HepG2 (cell line): ENCODE data around the gene RREB1. TPM values are rescaled to one million over a fixed set of nuclear protein-coding genes. Genes with fewer than 3 reads are reported as not detected.

Experiments
- GFI1 ChIP-seq: sonication (generic); formaldehyde crosslinking; IDR thresholded peaks from 2 replicates; pipeline ENCODE4 v1.5.0; 2020; ENCODE audit warnings: missing genetic modification reagents, mild to moderate bottlenecking, borderline replicate concordance
- NFIB ChIP-seq: sonication (generic); formaldehyde crosslinking; IDR thresholded peaks from 2 replicates; pipeline ENCODE4 v1.9.0; 2021; ENCODE audit warnings: missing genetic modification reagents, mild to moderate bottlenecking, borderline replicate concordance
- NRL ChIP-seq: sonication (generic); formaldehyde crosslinking; IDR thresholded peaks from 2 replicates; pipeline ENCODE4 v1.5.0; 2020; ENCODE audit warnings: missing genetic modification reagents, mild to moderate bottlenecking, moderate library complexity, borderline replicate concordance
- PHF8 ChIP-seq: sonication (generic); formaldehyde crosslinking; IDR thresholded peaks from 2 replicates; pipeline ENCODE4 v1.5.0; 2020; ENCODE audit warnings: missing genetic modification reagents
- SIX4 ChIP-seq: sonication (generic); formaldehyde crosslinking; IDR thresholded peaks from 2 replicates; pipeline ENCODE4 v1.4.0; 2020; ENCODE audit warnings: missing genetic modification reagents
- ZFX ChIP-seq: sonication (generic); formaldehyde crosslinking; IDR thresholded peaks from 2 replicates; pipeline ENCODE4 v1.4.0; 2020; ENCODE audit warnings: mild to moderate bottlenecking, low read depth, missing genetic modification reagents, moderate library complexity
- ZNF138 ChIP-seq: sonication (generic); formaldehyde crosslinking; IDR thresholded peaks from 2 replicates; pipeline ENCODE4 v1.5.0; 2020; ENCODE audit warnings: mild to moderate bottlenecking, low read depth, missing genetic modification reagents
- ZNF501 ChIP-seq: sonication (generic); formaldehyde crosslinking; IDR thresholded peaks from 2 replicates; pipeline ENCODE4 v1.5.1; 2020; ENCODE audit warnings: mild to moderate bottlenecking, moderate library complexity, missing genetic modification reagents
- ZNF614 ChIP-seq: IDR thresholded peaks from 2 replicates; pipeline ENCODE4 v1.6.1; 2018; ENCODE audit warnings: missing biosample characterization, missing genetic modification reagents, inconsistent platforms, borderline replicate concordance
- ZSCAN12 ChIP-seq: sonication (generic); formaldehyde crosslinking; IDR thresholded peaks from 2 replicates; pipeline ENCODE4 v1.9.0; 2021; ENCODE audit warnings: mild to moderate bottlenecking, missing genetic modification reagents
- polyA plus RNA-seq, 8 experiments: library from polyadenylated mRNA; depleted of rRNA in 3 of 8; stranded (reverse) in 7 of 8; unstranded in 1 of 8; fragments of >200 nt; fragmentation: Illumina TruSeq in 4 of 8; extraction: Trizol in 4 of 8; gene quantifications; 2 replicates each; pipeline versions ENCODE4 v1.2.1 to v1.2.3, GENCODE V29; 2011 to 2016; ENCODE audit warnings: low read depth in 4 of 8, missing spikeins in 1 of 8, mixed read lengths in 1 of 8; ENCODE audit not compliant: insufficient read depth in 1 of 8
- total RNA-seq, 5 experiments: library from RNA; depleted of rRNA; stranded (reverse); fragments of >200 nt; fragmentation: Illumina TruSeq; extraction: Trizol; gene quantifications; 2 replicates each; pipeline ENCODE4 v1.2.3, GENCODE V29; 2016; ENCODE audit warnings: low read depth in 1 of 5
- TF ChIP-seq, protein P1 (sequence below): sonication (generic); formaldehyde crosslinking; IDR thresholded peaks from 2 replicates; pipeline ENCODE4 v1.4.0; 2020; ENCODE audit warnings: missing genetic modification reagents
- TF ChIP-seq, protein P2 (sequence below): sonication (generic); formaldehyde crosslinking; IDR thresholded peaks from 2 replicates; pipeline ENCODE4 v1.4.0; 2020; ENCODE audit warnings: mild to moderate bottlenecking, missing genetic modification reagents
- TF ChIP-seq, protein P3 (sequence below): sonication (generic); formaldehyde crosslinking; IDR thresholded peaks from 2 replicates; pipeline ENCODE4 v1.5.1; 2020; ENCODE audit warnings: mild to moderate bottlenecking, missing genetic modification reagents
- TF ChIP-seq, protein P4 (sequence below): IDR thresholded peaks from 2 replicates; pipeline ENCODE4 v1.6.1; 2016; ENCODE audit warnings: missing compliant biosample characterization, missing genetic modification reagents, borderline replicate concordance

The RREB1 gene
- total and polyA plus RNA-seq, 2 of the 13 experiments (the other 11 are each of a cell fraction or from before 2014, with no cell fraction given) = 6.1 to 23.2 TPM

DNA sequence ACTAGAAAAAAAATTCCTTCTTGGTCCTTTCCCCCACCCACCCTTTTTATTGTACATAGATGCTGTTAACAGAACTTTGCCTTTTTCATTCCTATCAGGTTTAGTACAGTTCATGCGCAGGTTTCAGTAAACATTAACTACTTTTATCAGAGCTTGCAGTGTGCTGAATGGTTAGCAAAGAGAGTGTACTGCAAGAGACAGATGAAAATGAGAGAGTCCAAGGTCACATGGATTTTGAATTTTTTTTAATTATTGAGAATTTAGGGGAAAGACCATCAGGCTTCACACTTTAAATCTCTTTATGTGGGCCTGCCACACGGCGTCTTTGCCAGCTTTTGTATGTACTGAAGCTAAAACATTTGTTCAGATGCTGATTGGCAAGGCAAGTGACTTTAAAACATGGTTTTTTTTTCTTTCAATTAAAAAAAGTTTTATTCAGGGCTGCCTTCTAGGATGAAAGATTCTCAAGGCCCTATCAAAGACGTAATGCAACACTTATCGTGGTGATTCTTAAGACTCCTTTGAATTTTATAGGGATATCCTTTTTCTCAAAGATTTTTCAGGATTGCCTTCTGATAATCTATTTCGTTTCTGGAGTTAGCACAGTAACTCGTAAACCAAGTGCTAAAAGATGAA lies 32.2 kb downstream of the RREB1 start (continued):
- TF ChIP-seq, protein P1, sequence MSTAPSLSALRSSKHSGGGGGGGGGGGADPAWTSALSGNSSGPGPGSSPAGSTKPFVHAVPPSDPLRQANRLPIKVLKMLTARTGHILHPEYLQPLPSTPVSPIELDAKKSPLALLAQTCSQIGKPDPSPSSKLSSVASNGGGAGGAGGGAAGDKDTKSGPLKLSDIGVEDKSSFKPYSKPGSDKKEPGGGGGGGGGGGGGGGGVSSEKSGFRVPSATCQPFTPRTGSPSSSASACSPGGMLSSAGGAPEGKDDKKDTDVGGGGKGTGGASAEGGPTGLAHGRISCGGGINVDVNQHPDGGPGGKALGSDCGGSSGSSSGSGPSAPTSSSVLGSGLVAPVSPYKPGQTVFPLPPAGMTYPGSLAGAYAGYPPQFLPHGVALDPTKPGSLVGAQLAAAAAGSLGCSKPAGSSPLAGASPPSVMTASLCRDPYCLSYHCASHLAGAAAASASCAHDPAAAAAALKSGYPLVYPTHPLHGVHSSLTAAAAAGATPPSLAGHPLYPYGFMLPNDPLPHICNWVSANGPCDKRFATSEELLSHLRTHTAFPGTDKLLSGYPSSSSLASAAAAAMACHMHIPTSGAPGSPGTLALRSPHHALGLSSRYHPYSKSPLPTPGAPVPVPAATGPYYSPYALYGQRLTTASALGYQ (CRISPR knock-in tag) = peak; percentile 67; the same call in 1 of the 2 replicates
- TF ChIP-seq ZSCAN12 (CRISPR knock-in tag) (no peak), PHF8 (no peak), ZFX (CRISPR knock-in tag) (no peak), ZNF138 (CRISPR knock-in tag) (no peak), NFIB (no peak), GFI1 (CRISPR knock-in tag) (no peak; the same call in 1 of the 2 replicates), ZNF501 (no peak), NRL (CRISPR knock-in tag) (no peak), ZNF614 (CRISPR knock-in tag) (0 out of 2 replicates have a peak, but pooled peaks have one; percentile 43), SIX4 (no peak)
- TF ChIP-seq, protein P2, sequence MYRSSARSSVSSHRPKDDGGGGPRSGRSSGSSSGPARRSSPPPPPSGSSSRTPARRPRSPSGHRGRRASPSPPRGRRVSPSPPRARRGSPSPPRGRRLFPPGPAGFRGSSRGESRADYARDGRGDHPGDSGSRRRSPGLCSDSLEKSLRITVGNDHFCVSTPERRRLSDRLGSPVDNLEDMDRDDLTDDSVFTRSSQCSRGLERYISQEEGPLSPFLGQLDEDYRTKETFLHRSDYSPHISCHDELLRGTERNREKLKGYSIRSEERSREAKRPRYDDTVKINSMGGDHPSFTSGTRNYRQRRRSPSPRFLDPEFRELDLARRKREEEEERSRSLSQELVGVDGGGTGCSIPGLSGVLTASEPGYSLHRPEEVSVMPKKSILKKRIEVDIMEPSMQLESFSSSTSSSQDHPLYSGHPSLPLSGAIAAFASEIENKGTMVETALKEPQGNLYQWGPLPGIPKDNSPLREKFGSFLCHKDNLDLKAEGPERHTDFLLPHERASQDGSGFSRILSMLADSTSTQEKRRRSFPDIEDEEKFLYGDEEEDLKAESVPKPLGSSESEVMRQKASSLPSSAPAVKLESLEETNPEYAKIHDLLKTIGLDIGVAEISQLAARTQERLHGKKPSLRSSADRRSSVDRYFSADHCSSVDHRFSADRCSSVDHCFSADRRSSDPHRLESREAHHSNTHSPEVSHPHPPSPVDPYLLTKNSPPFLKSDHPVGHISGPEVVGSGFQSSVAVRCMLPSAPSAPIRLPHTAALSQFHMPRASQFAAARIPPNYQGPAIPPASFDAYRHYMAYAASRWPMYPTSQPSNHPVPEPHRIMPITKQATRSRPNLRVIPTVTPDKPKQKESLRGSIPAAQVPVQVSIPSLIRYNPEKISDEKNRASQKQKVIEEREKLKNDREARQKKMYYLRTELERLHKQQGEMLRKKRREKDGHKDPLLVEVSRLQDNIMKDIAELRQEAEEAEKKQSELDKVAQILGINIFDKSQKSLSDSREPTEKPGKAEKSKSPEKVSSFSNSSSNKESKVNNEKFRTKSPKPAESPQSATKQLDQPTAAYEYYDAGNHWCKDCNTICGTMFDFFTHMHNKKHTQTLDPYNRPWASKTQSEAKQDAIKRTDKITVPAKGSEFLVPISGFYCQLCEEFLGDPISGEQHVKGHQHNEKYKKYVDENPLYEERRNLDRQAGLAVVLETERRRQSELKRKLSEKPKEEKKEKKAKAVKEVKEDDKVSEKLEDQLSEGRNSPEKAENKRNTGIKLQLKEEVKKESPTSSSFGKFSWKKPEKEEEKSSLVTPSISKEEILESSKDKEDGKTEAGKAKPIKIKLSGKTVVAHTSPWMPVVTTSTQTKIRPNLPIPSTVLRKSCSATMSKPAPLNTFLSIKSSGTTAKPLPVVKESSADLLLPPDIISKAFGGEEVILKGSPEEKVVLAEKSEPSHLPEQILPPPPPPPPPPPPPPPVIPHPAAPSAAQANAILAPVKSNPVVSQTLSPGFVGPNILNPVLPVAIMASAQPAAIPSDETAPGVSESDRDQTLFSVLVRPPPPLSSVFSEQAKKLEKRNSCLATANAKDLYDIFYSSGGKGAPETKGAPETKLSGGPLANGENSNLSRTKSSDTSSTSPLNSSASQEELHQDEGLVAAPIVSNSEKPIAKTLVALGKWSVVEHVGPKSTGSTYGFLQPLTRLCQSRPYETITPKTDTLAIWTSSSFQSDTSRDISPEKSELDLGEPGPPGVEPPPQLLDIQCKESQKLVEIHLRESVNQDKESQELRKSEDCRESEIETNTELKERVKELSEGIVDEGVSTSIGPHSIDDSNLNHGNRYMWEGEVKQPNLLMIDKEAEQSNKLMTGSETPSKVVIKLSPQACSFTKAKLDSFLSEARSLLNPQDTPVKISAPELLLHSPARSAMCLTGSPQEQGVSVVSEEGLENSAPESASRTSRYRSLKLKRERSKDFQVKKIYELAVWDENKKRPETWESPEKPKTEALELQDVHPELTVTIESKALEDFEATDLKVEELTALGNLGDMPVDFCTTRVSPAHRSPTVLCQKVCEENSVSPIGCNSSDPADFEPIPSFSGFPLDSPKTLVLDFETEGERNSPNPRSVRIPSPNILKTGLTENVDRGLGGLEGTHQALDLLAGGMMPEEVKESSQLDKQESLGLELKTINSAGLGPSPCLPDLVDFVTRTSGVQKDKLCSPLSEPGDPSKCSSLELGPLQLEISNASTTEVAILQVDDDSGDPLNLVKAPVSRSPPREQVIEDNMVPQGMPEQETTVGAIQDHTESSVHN = no peak
- TF ChIP-seq, protein P3, sequence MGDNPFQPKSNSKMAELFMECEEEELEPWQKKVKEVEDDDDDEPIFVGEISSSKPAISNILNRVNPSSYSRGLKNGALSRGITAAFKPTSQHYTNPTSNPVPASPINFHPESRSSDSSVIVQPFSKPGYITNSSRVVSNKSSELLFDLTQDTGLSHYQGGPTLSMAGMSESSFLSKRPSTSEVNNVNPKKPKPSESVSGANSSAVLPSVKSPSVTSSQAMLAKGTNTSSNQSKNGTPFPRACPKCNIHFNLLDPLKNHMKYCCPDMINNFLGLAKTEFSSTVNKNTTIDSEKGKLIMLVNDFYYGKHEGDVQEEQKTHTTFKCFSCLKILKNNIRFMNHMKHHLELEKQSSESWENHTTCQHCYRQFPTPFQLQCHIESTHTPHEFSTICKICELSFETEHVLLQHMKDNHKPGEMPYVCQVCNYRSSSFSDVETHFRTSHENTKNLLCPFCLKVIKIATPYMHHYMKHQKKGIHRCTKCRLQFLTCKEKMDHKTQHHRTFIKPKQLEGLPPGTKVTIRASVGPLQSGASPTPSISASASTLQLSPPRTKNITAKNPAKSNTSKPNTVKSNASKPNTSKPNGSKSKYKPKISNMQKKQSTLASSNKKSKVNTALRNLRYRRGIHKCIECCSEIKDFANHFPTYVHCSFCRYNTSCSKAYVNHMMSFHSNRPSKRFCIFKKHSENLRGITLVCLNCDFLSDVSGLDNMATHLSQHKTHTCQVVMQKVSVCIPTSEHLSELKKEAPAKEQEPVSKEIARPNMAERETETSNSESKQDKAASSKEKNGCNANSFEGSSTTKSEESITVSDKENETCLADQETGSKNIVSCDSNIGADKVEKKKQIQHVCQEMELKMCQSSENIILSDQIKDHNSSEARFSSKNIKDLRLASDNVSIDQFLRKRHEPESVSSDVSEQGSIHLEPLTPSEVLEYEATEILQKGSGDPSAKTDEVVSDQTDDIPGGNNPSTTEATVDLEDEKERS (CRISPR knock-in tag) = no peak
- TF ChIP-seq, protein P4, sequence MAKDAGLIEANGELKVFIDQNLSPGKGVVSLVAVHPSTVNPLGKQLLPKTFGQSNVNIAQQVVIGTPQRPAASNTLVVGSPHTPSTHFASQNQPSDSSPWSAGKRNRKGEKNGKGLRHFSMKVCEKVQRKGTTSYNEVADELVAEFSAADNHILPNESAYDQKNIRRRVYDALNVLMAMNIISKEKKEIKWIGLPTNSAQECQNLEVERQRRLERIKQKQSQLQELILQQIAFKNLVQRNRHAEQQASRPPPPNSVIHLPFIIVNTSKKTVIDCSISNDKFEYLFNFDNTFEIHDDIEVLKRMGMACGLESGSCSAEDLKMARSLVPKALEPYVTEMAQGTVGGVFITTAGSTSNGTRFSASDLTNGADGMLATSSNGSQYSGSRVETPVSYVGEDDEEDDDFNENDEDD (CRISPR knock-in tag) = no peak; the same call in 1 of the 2 replicates
